HEK293 (cell line): ENCODE measurements around the gene TSPAN1.

Experiments
- EGR2 ChIP-seq: fragments of 450-650 bp; formaldehyde crosslinking; IDR thresholded peaks from 2 replicates; pipeline ENCODE4 v1.5.1; 2016; ENCODE audit warnings: low read depth, missing biosample characterization, missing genetic modification characterization
- PBX3 ChIP-seq: sonication (generic); formaldehyde crosslinking; IDR thresholded peaks from 2 replicates; pipeline ENCODE4 v1.8.1; 2022; ENCODE audit warnings: mild to moderate bottlenecking, moderate library complexity, missing genetic modification reagents
- TCF7L2 ChIP-seq: IDR thresholded peaks from 2 replicates; pipeline ENCODE4 v1.6.1; 2011; ENCODE audit warnings: low read depth, mild to moderate bottlenecking, inconsistent platforms, low read length, moderate library complexity, borderline replicate concordance
- ZNF114 ChIP-seq: fragments of 450-650 bp; formaldehyde crosslinking; IDR thresholded peaks from 2 replicates; pipeline ENCODE4 v1.5.0; 2017; ENCODE audit warnings: missing biosample characterization, missing genetic modification characterization
- ZSCAN4 ChIP-seq: fragments of 450-650 bp; formaldehyde crosslinking; IDR thresholded peaks from 2 replicates; pipeline ENCODE4 v1.5.1; 2017; ENCODE audit warnings: missing biosample characterization, missing genetic modification characterization
- TF ChIP-seq, protein P1 (sequence below): fragments of 450-650 bp; formaldehyde crosslinking; IDR thresholded peaks from 2 replicates; pipeline ENCODE4 v1.5.1; 2016; ENCODE audit warnings: missing biosample characterization, missing genetic modification characterization

- TF ChIP-seq PBX3 (CRISPR knock-in tag) (no peak), EGR2 (tag by site-specific recombination) (no peak), ZNF114 (tag by site-specific recombination) (no peak), TCF7L2 (no peak), ZSCAN4 (tag by site-specific recombination) (no peak)
- TF ChIP-seq, protein P1, sequence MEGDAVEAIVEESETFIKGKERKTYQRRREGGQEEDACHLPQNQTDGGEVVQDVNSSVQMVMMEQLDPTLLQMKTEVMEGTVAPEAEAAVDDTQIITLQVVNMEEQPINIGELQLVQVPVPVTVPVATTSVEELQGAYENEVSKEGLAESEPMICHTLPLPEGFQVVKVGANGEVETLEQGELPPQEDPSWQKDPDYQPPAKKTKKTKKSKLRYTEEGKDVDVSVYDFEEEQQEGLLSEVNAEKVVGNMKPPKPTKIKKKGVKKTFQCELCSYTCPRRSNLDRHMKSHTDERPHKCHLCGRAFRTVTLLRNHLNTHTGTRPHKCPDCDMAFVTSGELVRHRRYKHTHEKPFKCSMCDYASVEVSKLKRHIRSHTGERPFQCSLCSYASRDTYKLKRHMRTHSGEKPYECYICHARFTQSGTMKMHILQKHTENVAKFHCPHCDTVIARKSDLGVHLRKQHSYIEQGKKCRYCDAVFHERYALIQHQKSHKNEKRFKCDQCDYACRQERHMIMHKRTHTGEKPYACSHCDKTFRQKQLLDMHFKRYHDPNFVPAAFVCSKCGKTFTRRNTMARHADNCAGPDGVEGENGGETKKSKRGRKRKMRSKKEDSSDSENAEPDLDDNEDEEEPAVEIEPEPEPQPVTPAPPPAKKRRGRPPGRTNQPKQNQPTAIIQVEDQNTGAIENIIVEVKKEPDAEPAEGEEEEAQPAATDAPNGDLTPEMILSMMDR: no peak
These were observed 14.7 kb upstream of the TSPAN1 start for GRCh38 chr1:46160212-46160611.
